HG03097 (cell line): Measurements from ENCODE around the gene SLC39A2.
"Not testable (repeated sequence)": the region's sequence is repeated elsewhere in the genome, so short reads cannot be mapped to it uniquely, and the experiment has no call there.

Experiments
- ATAC-seq: cut with Tn5 transposase; IDR thresholded peaks from one replicate; pipeline ENCODE4 v1.9.1; 2021; ENCODE audit not compliant: unreplicated experiment, low FRiP score

SLC39A2 gene

GRCh38 chr14:20996521-20996920 lies 2.6 kb upstream of the SLC39A2 start:
- ATAC-seq = no peak

DNA sequence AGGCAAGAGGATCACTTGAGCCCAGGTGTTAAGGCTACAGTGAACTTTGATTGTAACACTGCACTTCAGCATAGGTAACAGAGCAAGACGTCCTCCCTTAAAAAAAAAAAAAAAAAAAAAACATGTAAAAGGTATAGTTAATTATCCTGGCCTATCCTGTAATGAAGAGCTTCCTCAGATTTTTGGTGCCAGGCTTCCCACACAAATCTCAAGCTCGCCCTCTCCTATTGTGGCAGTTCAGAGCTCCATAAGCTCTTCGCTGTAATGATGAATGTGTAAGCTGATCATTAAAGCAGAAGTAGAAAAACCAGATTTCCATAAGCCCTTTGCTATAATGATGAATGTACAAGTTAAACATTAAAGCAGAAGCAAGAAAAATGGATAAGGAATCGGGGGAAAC lies 2.0 kb upstream of the SLC39A2 start:
- ATAC-seq = no peak

DNA sequence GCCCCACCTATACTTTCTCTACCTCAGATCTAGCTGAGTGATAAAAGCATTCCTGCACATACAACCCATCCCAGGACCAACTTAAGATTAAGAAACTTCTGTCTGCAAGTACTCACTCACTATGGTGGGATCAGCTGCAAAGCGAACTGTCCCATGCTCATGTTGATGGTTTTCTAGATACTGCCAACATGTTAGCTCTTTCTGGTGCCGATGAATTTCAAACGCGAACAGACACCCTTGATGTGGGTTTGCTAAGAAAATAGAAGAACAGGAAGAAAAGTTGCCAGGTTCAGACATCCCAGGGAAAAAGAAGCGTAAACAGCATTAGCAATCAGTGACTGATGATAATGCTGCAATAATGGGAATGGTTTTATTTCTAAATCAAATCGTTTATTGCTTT lies 1.5 kb upstream of the SLC39A2 start:
- ATAC-seq = no peak

- no peak for ATAC-seq
Observed at GRCh38 chr14:20998139-20998538, 954 bp upstream of the SLC39A2 start.

DNA sequence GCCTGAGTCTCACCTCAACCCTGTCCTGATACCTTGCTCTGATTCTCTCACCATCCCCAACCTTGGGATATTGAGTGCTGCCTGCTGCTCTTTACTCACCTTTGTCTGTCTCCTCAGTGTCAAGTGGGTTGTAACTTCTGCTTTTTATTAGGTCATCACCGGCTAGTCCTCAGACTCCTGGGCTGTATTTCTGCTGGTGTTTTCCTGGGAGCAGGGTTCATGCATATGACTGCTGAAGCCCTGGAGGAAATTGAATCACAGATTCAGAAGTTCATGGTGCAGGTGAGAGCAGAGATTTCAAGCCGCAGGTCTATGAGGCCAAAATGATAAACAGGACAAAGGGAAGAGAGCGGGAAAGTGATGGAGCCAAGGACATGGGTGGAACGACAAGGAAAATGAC lies 498 bp downstream of the SLC39A2 start:
- ATAC-seq = no peak

DNA sequence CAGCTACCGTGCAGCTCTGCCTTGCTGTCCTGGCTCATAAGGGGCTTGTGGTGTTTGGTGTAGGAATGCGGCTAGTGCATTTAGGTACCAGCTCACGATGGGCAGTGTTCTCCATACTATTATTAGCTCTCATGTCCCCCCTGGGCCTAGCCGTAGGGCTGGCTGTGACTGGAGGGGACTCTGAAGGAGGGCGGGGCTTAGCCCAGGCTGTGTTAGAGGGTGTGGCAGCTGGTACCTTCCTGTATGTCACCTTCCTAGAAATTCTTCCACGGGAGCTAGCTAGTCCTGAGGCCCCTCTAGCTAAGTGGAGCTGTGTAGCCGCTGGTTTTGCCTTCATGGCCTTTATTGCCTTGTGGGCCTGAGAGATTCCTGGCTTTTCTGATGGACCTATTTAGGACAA lies 2.1 kb downstream of the SLC39A2 start:
- ATAC-seq = no peak

- no peak for ATAC-seq
Observed at GRCh38 chr14:21003788-21004346, 4.8 kb downstream of the SLC39A2 start.

DNA sequence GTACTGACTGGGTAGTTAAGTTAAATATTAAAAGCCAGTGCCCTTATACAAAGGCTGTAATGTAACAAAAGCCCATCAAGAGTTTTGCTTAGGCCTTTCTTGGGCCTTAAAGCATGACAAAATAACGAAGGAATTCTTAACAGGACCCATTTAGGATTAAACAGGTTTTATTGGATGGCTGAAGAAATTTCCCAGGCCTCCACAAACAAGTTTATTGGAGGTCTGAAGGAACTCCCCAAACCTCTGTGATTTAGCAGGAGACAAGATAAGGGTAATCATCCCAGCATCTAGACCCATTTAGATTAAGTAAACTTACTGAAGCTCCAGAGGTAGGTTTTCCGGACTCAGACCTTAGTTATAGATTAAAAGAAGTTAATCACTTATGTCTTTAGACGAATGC lies 10.6 kb downstream of the SLC39A2 start:
- not testable (repeated sequence) for ATAC-seq

DNA sequence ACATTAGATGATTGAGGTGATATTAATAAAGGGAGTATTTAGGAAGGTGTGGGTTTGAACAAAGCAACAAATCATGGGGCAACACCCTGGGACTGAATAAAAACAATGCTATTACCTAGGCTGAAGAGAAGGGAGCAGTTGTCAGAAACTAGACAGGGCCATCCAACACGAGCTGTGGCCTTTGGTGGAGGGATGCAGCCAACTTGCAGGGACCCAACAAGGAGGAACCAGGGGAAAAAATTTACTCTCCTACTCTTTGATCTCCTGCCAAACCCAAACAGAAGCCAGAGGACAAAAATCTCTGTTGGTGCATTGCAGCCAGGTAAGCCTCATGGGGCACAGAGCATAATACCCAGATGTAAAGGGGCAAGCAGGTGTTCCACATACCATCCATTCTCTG lies 12.0 kb downstream of the SLC39A2 start:
- ATAC-seq = no peak

DNA sequence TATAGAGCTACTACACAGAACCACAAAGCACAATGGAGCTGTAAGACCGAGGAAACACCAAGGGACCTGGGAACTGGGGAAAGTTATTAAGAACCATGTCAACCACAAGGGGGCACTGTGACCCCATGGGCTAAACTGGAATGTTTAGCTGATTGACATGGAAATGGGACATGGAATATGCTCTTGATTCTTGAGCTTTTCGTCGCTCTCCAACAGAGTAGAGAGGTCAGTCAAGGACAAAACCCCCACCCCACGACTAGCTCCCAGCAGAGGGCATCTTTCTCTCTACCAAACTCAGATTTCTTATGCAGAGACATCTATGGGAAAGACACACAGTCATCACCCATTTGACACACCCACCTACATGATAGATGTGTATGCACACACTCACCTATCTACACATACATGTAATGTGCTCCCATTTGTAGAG lies 15.7 kb downstream of the SLC39A2 start:
- no peak for ATAC-seq

DNA sequence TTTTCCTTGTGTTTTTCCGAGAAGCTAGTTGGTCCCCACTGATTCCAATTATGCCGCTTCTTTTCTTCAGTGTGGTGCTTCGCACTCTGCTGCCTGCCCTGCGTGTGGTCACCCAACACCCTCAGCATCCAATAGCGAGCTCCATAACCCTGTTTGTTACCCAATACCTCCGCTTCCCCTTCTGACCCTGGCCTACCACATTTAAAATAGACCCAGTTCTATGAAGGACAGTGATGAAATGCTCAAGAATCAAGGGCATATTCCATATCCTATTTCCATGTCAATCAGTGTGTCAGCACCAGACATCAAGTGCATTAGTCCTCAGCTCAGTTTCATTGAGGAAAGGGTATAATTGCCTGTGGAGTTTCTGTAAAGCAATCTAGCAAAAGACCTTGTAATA lies 16.2 kb downstream of the SLC39A2 start:
- no peak for ATAC-seq

- no peak for ATAC-seq
Observed at GRCh38 chr14:21016413-21017190, 17.5 kb downstream of the SLC39A2 start.

GRCh38 chr14:21017528-21018245 lies 18.6 kb downstream of the SLC39A2 start:
- ATAC-seq = no peak

GRCh38 chr14:21018286-21018685 lies 19.2 kb downstream of the SLC39A2 start:
- no peak for ATAC-seq

DNA sequence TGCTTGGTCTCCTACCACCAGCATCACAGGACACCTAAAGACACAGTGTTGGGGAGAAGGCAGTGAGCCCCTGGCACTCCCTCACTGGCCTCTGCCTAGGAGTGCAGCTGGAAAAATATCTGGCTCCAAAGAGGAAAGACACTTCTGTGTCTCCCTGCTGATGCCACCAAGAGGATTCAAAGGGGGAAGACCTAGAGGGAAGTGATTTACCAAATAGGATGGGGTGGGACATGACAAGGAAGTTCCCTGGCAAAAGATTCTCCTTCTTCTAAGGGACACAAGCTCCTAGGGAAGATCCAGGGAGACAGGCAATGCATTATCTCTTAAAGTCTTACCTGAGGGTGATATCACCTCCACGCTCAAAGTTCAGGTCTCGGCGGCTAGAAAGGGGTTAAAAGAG lies 19.7 kb downstream of the SLC39A2 start:
- no peak for ATAC-seq

DNA sequence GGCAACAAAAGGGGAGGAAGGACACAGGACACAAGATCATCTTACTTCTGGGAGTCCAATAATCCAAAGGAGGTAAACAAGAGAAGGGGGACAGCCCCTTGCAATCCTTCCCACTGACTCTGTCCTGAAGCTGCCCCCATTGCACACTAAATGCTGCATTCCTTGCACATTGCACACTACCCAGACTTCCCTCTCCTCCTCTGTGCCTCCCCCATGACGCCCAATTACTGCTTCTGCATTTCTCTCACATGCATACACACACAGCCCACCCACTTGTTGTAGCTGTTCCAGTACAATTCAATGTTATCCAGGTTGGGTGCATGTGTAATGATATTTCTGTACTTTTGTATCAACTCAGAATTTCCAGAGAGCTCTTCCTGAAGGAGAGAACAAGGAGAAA lies 20.3 kb downstream of the SLC39A2 start:
- ATAC-seq = no peak

DNA sequence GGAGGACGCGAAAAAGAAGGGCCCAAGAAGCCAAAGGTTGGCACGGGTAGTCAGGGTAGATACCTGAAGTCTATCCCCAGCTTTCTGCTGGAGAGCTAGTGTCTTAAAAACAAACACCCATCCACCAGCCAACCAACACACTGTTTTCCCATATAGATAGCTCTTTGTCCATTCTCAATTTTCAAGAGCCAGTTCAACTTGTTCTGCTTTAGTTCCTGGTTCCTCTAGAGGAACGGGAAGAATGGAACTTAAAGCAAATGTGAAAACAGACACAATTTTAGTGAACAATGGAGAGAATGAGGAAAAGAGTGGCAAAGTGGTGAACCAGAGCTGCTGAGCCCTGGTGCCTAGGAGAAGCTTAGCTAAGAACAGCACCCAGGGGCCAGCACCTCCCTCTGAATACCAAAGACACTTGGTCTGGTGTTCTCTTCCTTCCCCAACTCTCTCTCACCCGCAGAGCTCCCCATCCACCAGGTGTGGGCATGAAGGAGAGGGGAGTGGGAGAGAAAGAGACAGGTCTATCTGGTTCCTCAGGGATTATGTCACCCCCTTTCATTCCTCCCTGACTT lies 22.0 kb downstream of the SLC39A2 start:
- ATAC-seq = no peak

GRCh38 chr14:21022686-21023085 lies 23.6 kb downstream of the SLC39A2 start:
- no peak for ATAC-seq

GRCh38 chr14:21023174-21023573 lies 24.1 kb downstream of the SLC39A2 start:
- ATAC-seq = no peak

- no peak for ATAC-seq
Observed at GRCh38 chr14:21023817-21024584, 24.9 kb downstream of the SLC39A2 start.
